ACC112 (cell line): ENCODE data around the gene CD247.

Experiments used
- H2AFZ ChIP-seq: fragments of 200-600 bp; sonication (generic); one replicate; pipeline ENCODE4 v1.6.0; 2017; ENCODE audit warnings: antibody characterized with exemption, low read length; ENCODE audit not compliant: unreplicated experiment
- H3K27ac ChIP-seq: fragments of 200-600 bp; sonication (generic); 2 replicates; pipeline ENCODE4 v1.5.1; 2014; ENCODE audit warnings: low read depth, mild to moderate bottlenecking, antibody characterized with exemption, low read length, moderate library complexity
- H3K27me3 ChIP-seq: fragments of 200-600 bp; sonication (generic); 2 replicates; pipeline ENCODE4 v1.6.1; 2014; ENCODE audit warnings: mild to moderate bottlenecking, antibody characterized with exemption, low read length, moderate library complexity, mixed read lengths; ENCODE audit not compliant: insufficient read depth
- H3K36me3 ChIP-seq: fragments of 200-600 bp; sonication (generic); 2 replicates; pipeline ENCODE4 v1.6.1; 2016; ENCODE audit warnings: mild to moderate bottlenecking, antibody characterized with exemption, low read length, moderate library complexity, mixed read lengths; ENCODE audit not compliant: insufficient read depth
- H3K4me1 ChIP-seq: fragments of 200-600 bp; sonication (generic); one replicate; pipeline ENCODE4 v1.6.1; 2016; ENCODE audit warnings: low read length, mixed read lengths; ENCODE audit not compliant: insufficient read depth, unreplicated experiment, control insufficient read depth
- H3K4me3 ChIP-seq: fragments of 200-600 bp; sonication (generic); 2 replicates; pipeline ENCODE4 v1.5.1; 2014; ENCODE audit warnings: mild to moderate bottlenecking, low read depth, low read length
- H3K79me2 ChIP-seq: fragments of 200-600 bp; sonication (generic); one replicate; pipeline ENCODE4 v1.6.0; 2016; ENCODE audit warnings: low read length; ENCODE audit not compliant: control insufficient read depth, unreplicated experiment, insufficient read depth

The CD247 gene

GRCh38 chr1:167554028-167554779 is 35.9 kb upstream of the CD247 start:
- H3K27me3 ChIP-seq: no peaks in the 10 kb centered on the region
- H3K79me2 ChIP-seq: no peaks in the 10 kb centered on the region
- no peak overlapping the region for H3K27ac ChIP-seq
- peak overlapping the region; percentile 82 for H3K4me3 ChIP-seq
- no peaks in the 10 kb centered on the region for H3K4me1 ChIP-seq
- H2AFZ ChIP-seq: peak overlapping the region; percentile 93
- H3K36me3 ChIP-seq: no peaks in the 10 kb centered on the region

- Histone ChIP-seq H2AFZ (peak within 1 kb of the TSS; percentile 93), H3K27me3 (no peaks in the 10 kb centered on the region), H3K4me1 (peaks cover 6% of the 10 kb centered on the region), H3K4me3 (peak within 1 kb of the TSS; percentile 82), H3K79me2 (no peaks in the 10 kb centered on the region), H3K27ac (no peak within 1 kb of the TSS), H3K36me3 (no peaks in the 10 kb centered on the region)
Observed at GRCh38 chr1:167553136-167554027, 35.1 kb upstream of the CD247 start, which contains the start of gene CREG1. CREG1 (minus strand) TSS chr1:167553762.

- Histone ChIP-seq H2AFZ (no peak overlapping the region), H3K27ac (no peak overlapping the region), H3K4me1 (peaks cover 12% of the 10 kb centered on the region), H3K79me2 (no peaks in the 10 kb centered on the region), H3K4me3 (no peak overlapping the region), H3K27me3 (no peaks in the 10 kb centered on the region), H3K36me3 (no peaks in the 10 kb centered on the region)
Observed at GRCh38 chr1:167551362-167551761, 33.0 kb upstream of the CD247 start.

GRCh38 chr1:167548059-167548932 is 30.0 kb upstream of the CD247 start:
- H2AFZ ChIP-seq: peak overlapping the region; percentile 37
- no peaks in the 10 kb centered on the region for H3K36me3 ChIP-seq
- no peaks in the 10 kb centered on the region for H3K27me3 ChIP-seq
- no peak overlapping the region for H3K4me3 ChIP-seq
- no peaks in the 10 kb centered on the region for H3K79me2 ChIP-seq
- peaks cover 12% of the 10 kb centered on the region for H3K4me1 ChIP-seq
- H3K27ac ChIP-seq: peak overlapping the region; percentile 79

DNA sequence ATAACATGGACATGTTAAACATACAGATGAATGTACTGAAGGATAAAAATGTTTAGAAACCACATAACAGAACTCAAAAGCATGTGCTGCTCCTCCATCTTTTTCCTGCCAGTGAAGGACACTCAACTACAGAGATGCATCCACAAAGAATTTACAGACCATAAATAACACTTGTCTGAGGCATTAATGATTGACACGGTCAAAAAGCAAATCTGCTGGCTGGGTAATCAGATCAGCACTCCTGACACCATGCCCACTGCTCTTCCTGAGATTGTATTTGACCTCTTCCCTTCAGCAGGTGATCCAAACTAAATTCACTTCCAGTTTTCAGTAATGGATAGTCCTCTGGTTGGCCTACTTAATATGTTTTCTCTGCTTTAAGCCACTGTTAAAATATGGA is 28.6 kb upstream of the CD247 start:
- H3K36me3 ChIP-seq: no peaks in the 10 kb centered on the region
- H3K27me3 ChIP-seq: no peaks in the 10 kb centered on the region
- H3K4me3 ChIP-seq: no peak overlapping the region
- no peak overlapping the region for H2AFZ ChIP-seq
- no peaks in the 10 kb centered on the region for H3K79me2 ChIP-seq
- H3K4me1 ChIP-seq: peaks cover 12% of the 10 kb centered on the region
- H3K27ac ChIP-seq: no peak overlapping the region

- Histone ChIP-seq H3K79me2 (no peaks in the 10 kb centered on the region), H2AFZ (no peak overlapping the region), H3K36me3 (no peaks in the 10 kb centered on the region), H3K4me1 (peaks cover 17% of the 10 kb centered on the region), H3K27ac (no peak overlapping the region), H3K27me3 (no peaks in the 10 kb centered on the region), H3K4me3 (no peak overlapping the region)
Observed at GRCh38 chr1:167545349-167545748, 27.0 kb upstream of the CD247 start.

- Histone ChIP-seq H3K27me3 (no peaks in the 10 kb centered on the region), H3K4me1 (peaks cover 17% of the 10 kb centered on the region), H3K27ac (no peak overlapping the region), H2AFZ (no peak overlapping the region), H3K36me3 (no peaks in the 10 kb centered on the region), H3K79me2 (no peaks in the 10 kb centered on the region), H3K4me3 (no peak overlapping the region)
Observed at GRCh38 chr1:167544447-167545093, 26.2 kb upstream of the CD247 start.

DNA sequence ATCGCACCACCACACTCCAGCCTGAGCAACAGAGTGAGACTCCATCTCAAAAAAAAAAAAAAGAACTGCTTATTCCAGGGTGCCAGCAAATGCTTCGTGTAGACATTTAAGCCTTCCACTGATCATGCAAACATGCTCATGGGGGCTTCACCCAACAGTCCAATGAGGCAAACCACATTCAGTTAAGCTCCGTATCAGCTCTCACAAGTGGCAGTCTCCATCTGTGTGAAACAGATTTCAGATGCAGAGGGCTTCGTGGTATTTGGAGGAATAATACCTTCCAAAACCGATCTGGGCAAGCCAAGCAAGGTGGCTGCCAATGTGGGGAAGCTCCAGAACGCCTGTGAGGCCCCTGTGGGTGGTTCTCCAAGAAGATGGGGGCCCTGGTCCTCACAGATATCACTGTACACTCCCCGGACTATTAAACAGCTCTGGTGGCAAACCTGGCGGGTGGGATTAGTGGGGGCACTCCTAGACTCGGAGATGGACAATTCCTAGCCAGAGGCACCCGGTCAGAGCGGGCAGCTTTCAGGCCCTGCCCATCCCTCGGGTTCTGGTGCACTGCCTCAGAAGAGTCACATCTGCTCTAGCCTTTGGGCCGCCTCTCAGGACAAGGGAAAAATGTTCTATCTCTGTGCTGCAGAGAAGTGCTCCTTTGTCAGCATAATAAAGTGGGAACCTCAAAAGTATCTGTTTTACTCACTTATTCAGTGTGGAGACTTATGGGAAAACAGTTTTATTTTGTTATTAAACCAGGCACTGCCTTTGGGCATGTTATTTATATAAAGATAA is 25.1 kb upstream of the CD247 start:
- H2AFZ ChIP-seq: no peak overlapping the region
- peaks cover 15% of the 10 kb centered on the region for H3K4me1 ChIP-seq
- H3K36me3 ChIP-seq: no peaks in the 10 kb centered on the region
- no peaks in the 10 kb centered on the region for H3K79me2 ChIP-seq
- no peak overlapping the region for H3K4me3 ChIP-seq
- no peak overlapping the region for H3K27ac ChIP-seq
- H3K27me3 ChIP-seq: no peaks in the 10 kb centered on the region

DNA sequence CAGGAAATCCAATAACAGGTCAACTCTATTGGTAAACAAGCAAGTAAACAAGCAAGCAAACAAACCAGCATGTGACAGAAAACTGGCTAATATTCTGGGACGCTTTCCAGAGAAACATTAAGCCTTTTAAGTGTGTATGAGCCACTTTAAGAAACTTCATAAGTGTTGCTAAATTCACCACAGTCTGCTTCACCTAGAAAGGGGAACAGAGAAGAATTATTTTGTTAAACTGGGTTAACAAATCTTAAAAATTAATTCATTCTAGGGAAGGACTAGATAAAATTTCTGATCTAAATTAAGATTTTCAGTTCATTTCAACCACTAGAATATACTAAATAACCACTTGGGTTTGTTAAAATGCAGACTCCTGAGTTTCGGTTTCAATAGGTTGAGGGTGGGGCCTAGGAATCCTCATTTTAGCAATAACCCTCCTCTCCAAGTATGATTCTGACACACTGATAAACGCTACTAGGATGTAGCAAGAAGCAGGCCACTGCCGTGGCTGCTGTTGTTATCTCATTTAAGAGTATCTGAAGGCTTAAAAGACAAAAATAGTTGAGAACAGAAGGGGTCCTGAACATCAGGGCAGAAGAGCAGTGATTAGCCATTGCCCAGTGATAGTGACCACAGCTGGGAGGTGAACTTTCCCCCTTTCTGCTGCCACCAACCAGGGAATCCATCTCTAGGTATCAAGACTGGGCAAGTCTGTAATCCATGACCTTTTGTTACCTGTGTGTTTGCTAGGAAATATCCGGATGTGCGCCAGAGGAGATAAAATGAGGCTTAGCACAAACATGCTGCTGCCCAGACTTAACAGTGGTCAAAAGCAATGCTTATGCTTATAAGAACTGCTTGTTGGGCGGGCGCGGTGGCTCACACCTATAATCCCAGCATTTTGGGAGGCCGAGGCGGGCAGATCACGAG is 24.0 kb upstream of the CD247 start:
- Histone ChIP-seq H3K27me3 (no peaks in the 10 kb centered on the region), H2AFZ (no peak overlapping the region), H3K4me3 (no peak overlapping the region), H3K79me2 (no peaks in the 10 kb centered on the region), H3K4me1 (peaks cover 10% of the 10 kb centered on the region), H3K27ac (no peak overlapping the region), H3K36me3 (no peaks in the 10 kb centered on the region)
